CD14-positive monocyte (primary cell): ENCODE measurements around the gene SSPN. TPM values are rescaled to one million over a fixed set of nuclear protein-coding genes. Genes with fewer than 3 reads are reported as not detected.
A peak's percentile ranks its signal among the peaks of the same experiment; 100 is the strongest.

Experiments used
- DNase-seq, 3 donors: peaks; one replicate each; pipeline ENCODE4 v3.0.0-alpha.2; 2011 to 2022
- H2AFZ ChIP-seq: 2 replicates; pipeline ENCODE4 v1.6.0; 2012; ENCODE audit warnings: mild to moderate bottlenecking, low read depth, low read length, inconsistent platforms; ENCODE audit not compliant: insufficient read depth, poor library complexity, severe bottlenecking
- H3K27ac ChIP-seq, 2 donors: 1 replicate in 1 of 2; 2 replicates in 1 of 2; pipeline ENCODE4 v1.5.1; 2012 to 2013; ENCODE audit warnings: low read length in 2 of 2, control low read depth in 1 of 2, inconsistent platforms in 1 of 2, low read depth in 1 of 2, mild to moderate bottlenecking in 1 of 2
- H3K27me3 ChIP-seq, 2 donors: one replicate each; pipeline versions ENCODE4 v1.6.0 to v1.6.1; 2011 to 2013; ENCODE audit warnings: low read length in 2 of 2; ENCODE audit not compliant: control insufficient read depth in 2 of 2, insufficient read depth in 2 of 2
- H3K36me3 ChIP-seq, 2 donors: replicated peaks in 1 of 2; 1 replicate in 1 of 2; 2 replicates in 1 of 2; pipeline versions ENCODE4 v1.5.1 to v1.6.1; 2012 to 2013; ENCODE audit warnings: low read length in 2 of 2, control low read depth in 1 of 2, inconsistent platforms in 1 of 2, mild to moderate bottlenecking in 1 of 2; ENCODE audit not compliant: insufficient read depth in 2 of 2, control insufficient read depth in 1 of 2
- H3K4me1 ChIP-seq, 2 donors: 1 replicate in 1 of 2; 2 replicates in 1 of 2; pipeline versions ENCODE4 v1.5.1 to v1.6.1; 2012 to 2013; ENCODE audit warnings: low read length in 2 of 2, control low read depth in 1 of 2, inconsistent platforms in 1 of 2, mild to moderate bottlenecking in 1 of 2, moderate library complexity in 1 of 2; ENCODE audit not compliant: insufficient read depth in 2 of 2, control insufficient read depth in 1 of 2
- H3K4me2 ChIP-seq: replicated peaks from 2 replicates; pipeline ENCODE3; 2012; ENCODE audit warnings: low read length, moderate library complexity, mild to moderate bottlenecking; ENCODE audit not compliant: poor library complexity, severe bottlenecking; ENCODE audit errors: extremely low read depth
- H3K4me3 ChIP-seq, 3 experiments: fragments of 200-600 bp in 1 of 3; sonication (generic) in 1 of 3; replicated peaks in 1 of 3; 1 replicate in 2 of 3; 2 replicates in 1 of 3; pipeline ENCODE4 v1.5.1; 2011 to 2013; ENCODE audit warnings: low read length in 3 of 3, mild to moderate bottlenecking in 3 of 3, control low read depth in 2 of 3, low read depth in 2 of 3, inconsistent platforms in 1 of 3, moderate library complexity in 1 of 3
- H3K79me2 ChIP-seq: 2 replicates; pipeline ENCODE4 v1.6.0; 2012; ENCODE audit warnings: mild to moderate bottlenecking, control low read depth, inconsistent platforms, low read length, moderate library complexity; ENCODE audit not compliant: insufficient read depth
- H3K9ac ChIP-seq: 2 replicates; pipeline ENCODE4 v1.6.0; 2017; ENCODE audit warnings: low read length, mild to moderate bottlenecking; ENCODE audit not compliant: insufficient read depth, poor library complexity, severe bottlenecking
- H3K9me3 ChIP-seq, 2 donors: replicated peaks in 1 of 2; 1 replicate in 1 of 2; 2 replicates in 1 of 2; pipeline versions ENCODE4 v1.5.1 to v1.6.1; 2012 to 2013; ENCODE audit warnings: low read length in 2 of 2, control low read depth in 1 of 2; ENCODE audit not compliant: control insufficient read depth in 1 of 2, insufficient read depth in 1 of 2
- H4K20me1 ChIP-seq: 2 replicates; pipeline ENCODE4 v1.6.0; 2012; ENCODE audit warnings: mild to moderate bottlenecking, low read length, control low read depth, moderate library complexity; ENCODE audit not compliant: insufficient read depth
- H3K27ac Mint-ChIP-seq, 7 donors: one replicate each; pipeline ENCODE4 v1.8.0; 2020; ENCODE audit warnings: mild to moderate bottlenecking in 7 of 7, mixed read lengths in 7 of 7, moderate library complexity in 6 of 7, inconsistent platforms in 2 of 7
- H3K27me3 Mint-ChIP-seq, 3 donors: one replicate each; pipeline ENCODE4 v1.8.0; 2021 to 2022; ENCODE audit warnings: low read depth in 3 of 3, mild to moderate bottlenecking in 3 of 3, mixed read lengths in 3 of 3, moderate library complexity in 3 of 3, inconsistent platforms in 1 of 3
- H3K36me3 Mint-ChIP-seq, 2 donors: one replicate each; pipeline ENCODE4 v1.8.0; 2020; ENCODE audit warnings: mixed read lengths in 2 of 2, inconsistent platforms in 1 of 2, mild to moderate bottlenecking in 1 of 2
- H3K4me1 Mint-ChIP-seq: one replicate; pipeline ENCODE4 v1.8.0; 2020; ENCODE audit warnings: mild to moderate bottlenecking, mixed read lengths
- H3K4me3 Mint-ChIP-seq, 2 donors: one replicate each; pipeline ENCODE4 v1.8.0; 2020; ENCODE audit warnings: mild to moderate bottlenecking in 2 of 2, mixed read lengths in 2 of 2, moderate library complexity in 1 of 2
- H3K9me3 Mint-ChIP-seq, 7 donors: one replicate each; pipeline ENCODE4 v1.8.0; 2020 to 2022; ENCODE audit warnings: mixed read lengths in 7 of 7, mild to moderate bottlenecking in 6 of 7, moderate library complexity in 6 of 7, inconsistent platforms in 2 of 7
- WGBS: methylation state at CpG from one replicate; pipeline ENCODE4 v1.1.5; 2013; ENCODE audit warnings: missing lambda C conversion rate; ENCODE audit not compliant: insufficient coverage; 5-methylcytosine and 5-hydroxymethylcytosine counted together
- intact Hi-C, 2 donors: fragments of 100-400 bp; cut with micrococcal nuclease; formaldehyde crosslinking; loops; one replicate each; pipeline versions ENCODE4 v1.15.0 to v1.15.1; 2023
- polyA plus RNA-seq, 3 donors: library from polyadenylated mRNA; depleted of rRNA in 1 of 3; unstranded in 2 of 3; stranded (reverse) in 1 of 3; fragments of 300-500 nt in 2 of 3; fragments of >200 nt in 1 of 3; fragmentation: Illumina TruSeq in 2 of 3; gene quantifications; 1 replicate in 2 of 3; 2 replicates in 1 of 3; pipeline ENCODE4 v1.2.3, GENCODE V29; 2012 to 2021
- TF ChIP-seq, protein P1 (sequence below): fragments of 200-600 bp; IDR thresholded peaks from one replicate; pipeline ENCODE4 v1.8.0; 2022; ENCODE audit warnings: antibody characterized with exemption, mild to moderate bottlenecking

The SSPN gene
- polyA plus RNA-seq, 3 donors = 0.15 TPM; not detected in 2

GRCh38 chr12:26264215-26264838 is 69.0 kb downstream of the SSPN start:
- Mint-ChIP-seq H3K27me3 (peaks cover 0 to 2% (median 0%) of the 10 kb centered on the region in 3 donors), H3K36me3 (no peaks in the 10 kb centered on the region), H3K4me1 (no peaks in the 10 kb centered on the region), H3K27ac (no peak overlapping the region), H3K9me3 (peaks cover 0 to 4% (median 0%) of the 10 kb centered on the region in 7 donors), H3K4me3 (no peak overlapping the region)
- Histone ChIP-seq H3K4me1 (no peaks in the 10 kb centered on the region), H3K79me2 (no peaks in the 10 kb centered on the region), H2AFZ (no peak overlapping the region), H3K36me3 (no peaks in the 10 kb centered on the region), H3K9me3 (no peaks in the 10 kb centered on the region), H3K9ac (no peak overlapping the region), H3K27me3 (no peaks in the 10 kb centered on the region), H4K20me1 (no peaks in the 10 kb centered on the region), H3K4me2 (no peak overlapping the region), H3K4me3 (no peak overlapping the region), H3K27ac (no peak overlapping the region)
- intact Hi-C loops = no loop called here
- TF ChIP-seq, protein P1, sequence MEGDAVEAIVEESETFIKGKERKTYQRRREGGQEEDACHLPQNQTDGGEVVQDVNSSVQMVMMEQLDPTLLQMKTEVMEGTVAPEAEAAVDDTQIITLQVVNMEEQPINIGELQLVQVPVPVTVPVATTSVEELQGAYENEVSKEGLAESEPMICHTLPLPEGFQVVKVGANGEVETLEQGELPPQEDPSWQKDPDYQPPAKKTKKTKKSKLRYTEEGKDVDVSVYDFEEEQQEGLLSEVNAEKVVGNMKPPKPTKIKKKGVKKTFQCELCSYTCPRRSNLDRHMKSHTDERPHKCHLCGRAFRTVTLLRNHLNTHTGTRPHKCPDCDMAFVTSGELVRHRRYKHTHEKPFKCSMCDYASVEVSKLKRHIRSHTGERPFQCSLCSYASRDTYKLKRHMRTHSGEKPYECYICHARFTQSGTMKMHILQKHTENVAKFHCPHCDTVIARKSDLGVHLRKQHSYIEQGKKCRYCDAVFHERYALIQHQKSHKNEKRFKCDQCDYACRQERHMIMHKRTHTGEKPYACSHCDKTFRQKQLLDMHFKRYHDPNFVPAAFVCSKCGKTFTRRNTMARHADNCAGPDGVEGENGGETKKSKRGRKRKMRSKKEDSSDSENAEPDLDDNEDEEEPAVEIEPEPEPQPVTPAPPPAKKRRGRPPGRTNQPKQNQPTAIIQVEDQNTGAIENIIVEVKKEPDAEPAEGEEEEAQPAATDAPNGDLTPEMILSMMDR = no peak
- no CpG with 5 or more reads among the region's 2 CpGs for WGBS
- DNase-seq = peak in 1 of 3 donors; percentile 26

DNA sequence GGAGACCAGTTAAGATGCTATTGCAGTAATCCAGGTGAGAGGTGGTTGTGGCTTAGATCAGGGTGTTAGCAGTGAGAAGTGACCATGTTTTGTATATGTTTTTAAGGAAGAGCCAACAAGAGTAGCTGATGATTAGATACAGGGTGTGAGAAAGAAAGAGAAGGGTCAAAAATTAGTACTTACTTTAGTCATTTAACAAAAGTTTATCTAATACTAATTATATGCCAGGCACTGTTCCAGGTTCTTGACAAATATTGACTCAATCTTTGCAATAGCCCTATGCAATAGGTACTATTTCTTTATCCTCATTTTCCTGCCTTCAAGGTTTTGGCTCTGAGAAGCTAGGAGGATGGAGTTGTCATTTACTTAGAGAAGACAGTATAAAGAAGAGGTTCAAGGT is 70.2 kb downstream of the SSPN start:
- no peak overlapping the region for H2AFZ ChIP-seq
- H3K27me3 Mint-ChIP-seq = peaks cover 0 to 2% (median 0%) of the 10 kb centered on the region in 3 donors

More for the DNA sequence above, 70.2 kb downstream of the SSPN start:
- Histone ChIP-seq H3K4me2 (no peak overlapping the region), H3K36me3 (no peaks in the 10 kb centered on the region), H4K20me1 (no peaks in the 10 kb centered on the region), H3K9me3 (no peaks in the 10 kb centered on the region), H3K4me1 (no peaks in the 10 kb centered on the region), H3K9ac (no peak overlapping the region), H3K4me3 (no peak overlapping the region), H3K79me2 (no peaks in the 10 kb centered on the region), H3K27me3 (no peaks in the 10 kb centered on the region), H3K27ac (no peak overlapping the region)
- intact Hi-C loops = no loop called here
- H3K4me3 Mint-ChIP-seq = no peak overlapping the region
- peaks cover 0 to 1% (median 0%) of the 10 kb centered on the region in 7 donors for H3K9me3 Mint-ChIP-seq
- DNase-seq = no peak
- no peaks in the 10 kb centered on the region for H3K36me3 Mint-ChIP-seq
- no peak overlapping the region for H3K27ac Mint-ChIP-seq
- no peaks in the 10 kb centered on the region for H3K4me1 Mint-ChIP-seq
- TF ChIP-seq, protein P1 = no peak
